Endometrial microvascular endothelial cells (primary cell): Measurements from ENCODE around the gene MED6. TPM values are rescaled to one million over a fixed set of nuclear protein-coding genes. Genes with fewer than 3 reads are reported as not detected.

Experiments used
- total RNA-seq: library from RNA; depleted of rRNA; stranded (reverse); fragments of >200 nt; gene quantifications from one replicate; pipeline ENCODE4 v1.2.3, GENCODE V29; 2015; ENCODE audit errors: inconsistent ontology term

MED6 gene
- total RNA-seq, 1 donor from 2014 or later = 31.1 TPM

Other genes with a start within 250 kb of the MED6 start
- gene COX16, start 241.0 kb downstream of the MED6 start, total RNA-seq = 50.8 TPM
- 9.7 TPM for gene SYNJ2BP, start 183.6 kb downstream of the MED6 start, total RNA-seq
- 0.65 TPM for gene ADAM21, start 148.5 kb downstream of the MED6 start, total RNA-seq
- gene ADAM20, start 65.7 kb downstream of the MED6 start, total RNA-seq = not detected
- not detected for gene TTC9, start 41.3 kb upstream of the MED6 start, total RNA-seq
- not detected for gene MAP3K9, start 208.9 kb upstream of the MED6 start, total RNA-seq